Measurements from ENCODE around the gene CCDC148. TPM values are rescaled to one million over a fixed set of nuclear protein-coding genes. Genes with fewer than 3 reads are reported as not detected.

CCDC148 gene
- total RNA-seq, 2 experiments from 2014 or later, result not detected

DNA sequence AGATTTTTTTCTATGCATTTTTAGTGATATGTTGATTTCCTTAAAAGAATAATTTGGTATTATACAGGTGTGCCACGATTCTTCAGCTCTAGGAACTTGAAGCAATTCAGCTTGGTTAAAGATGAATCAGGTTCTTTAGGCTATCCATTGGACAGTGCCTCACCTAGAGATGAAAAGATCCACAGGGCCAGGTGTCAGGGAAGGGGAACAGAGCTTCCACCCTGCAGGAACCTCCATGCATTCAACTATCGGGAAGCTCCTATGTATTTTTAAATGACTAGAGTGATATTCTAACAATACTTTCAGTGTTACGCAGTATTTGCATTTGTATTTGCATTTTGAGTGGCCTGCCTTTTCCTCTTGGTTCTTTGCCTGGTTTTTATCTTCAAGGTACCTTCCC is 40.4 kb upstream of the CCDC148 start:
- POLR2A ChIA-PET, result no interaction called here
- no peak for DNase-seq
- H3K4me1 Mint-ChIP-seq (ENCODE audit: low read depth), result peaks cover 1% of the 10 kb centered on the region
- TF ChIP-seq, protein P1, sequence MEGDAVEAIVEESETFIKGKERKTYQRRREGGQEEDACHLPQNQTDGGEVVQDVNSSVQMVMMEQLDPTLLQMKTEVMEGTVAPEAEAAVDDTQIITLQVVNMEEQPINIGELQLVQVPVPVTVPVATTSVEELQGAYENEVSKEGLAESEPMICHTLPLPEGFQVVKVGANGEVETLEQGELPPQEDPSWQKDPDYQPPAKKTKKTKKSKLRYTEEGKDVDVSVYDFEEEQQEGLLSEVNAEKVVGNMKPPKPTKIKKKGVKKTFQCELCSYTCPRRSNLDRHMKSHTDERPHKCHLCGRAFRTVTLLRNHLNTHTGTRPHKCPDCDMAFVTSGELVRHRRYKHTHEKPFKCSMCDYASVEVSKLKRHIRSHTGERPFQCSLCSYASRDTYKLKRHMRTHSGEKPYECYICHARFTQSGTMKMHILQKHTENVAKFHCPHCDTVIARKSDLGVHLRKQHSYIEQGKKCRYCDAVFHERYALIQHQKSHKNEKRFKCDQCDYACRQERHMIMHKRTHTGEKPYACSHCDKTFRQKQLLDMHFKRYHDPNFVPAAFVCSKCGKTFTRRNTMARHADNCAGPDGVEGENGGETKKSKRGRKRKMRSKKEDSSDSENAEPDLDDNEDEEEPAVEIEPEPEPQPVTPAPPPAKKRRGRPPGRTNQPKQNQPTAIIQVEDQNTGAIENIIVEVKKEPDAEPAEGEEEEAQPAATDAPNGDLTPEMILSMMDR (IDR thresholded peaks at IDR 0.05), result no peak
- peaks cover 5% of the 10 kb centered on the region for H3K36me3 Mint-ChIP-seq (ENCODE audit: low read depth)
- CTCF ChIA-PET, result no interaction called here
- H3K27ac Mint-ChIP-seq, result no peak overlapping the region
- no peak for ATAC-seq
- no peaks in the 10 kb centered on the region for H3K9me3 Mint-ChIP-seq
- H3K4me3 Mint-ChIP-seq, result no peak overlapping the region
- H3K27me3 Mint-ChIP-seq, result no peaks in the 10 kb centered on the region
- intact Hi-C loops (cut with micrococcal nuclease), result no loop called here

DNA sequence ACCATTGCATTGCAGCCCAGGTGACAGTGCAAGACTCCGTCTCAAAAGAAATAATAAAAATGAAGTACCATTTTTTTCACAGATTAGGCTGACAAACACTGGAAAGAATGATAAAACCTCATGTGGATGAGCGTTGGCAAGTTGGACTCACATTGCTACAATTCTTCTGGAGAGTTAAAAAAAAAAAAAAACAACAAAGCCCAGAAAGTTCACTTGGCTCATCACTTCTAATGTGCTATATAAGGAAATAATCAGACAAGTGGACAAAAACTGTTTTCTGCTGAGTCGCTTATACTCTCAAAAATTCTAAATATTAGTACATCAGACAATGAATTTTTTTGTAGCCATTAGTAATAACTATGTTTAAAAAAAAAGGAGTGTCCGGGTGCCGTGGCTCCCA is 38.6 kb upstream of the CCDC148 start:
- peaks cover 1% of the 10 kb centered on the region for H3K4me1 Mint-ChIP-seq (ENCODE audit: low read depth)
- POLR2A ChIA-PET, result no interaction called here
- no peak overlapping the region for H3K4me3 Mint-ChIP-seq
- TF ChIP-seq, protein P1 (IDR thresholded peaks at IDR 0.05), result no peak
- no peak overlapping the region for H3K27ac Mint-ChIP-seq
- ATAC-seq (no peak), DNase-seq (no peak)
- intact Hi-C loops (cut with micrococcal nuclease), result no loop called here
- H3K27me3 Mint-ChIP-seq, result no peaks in the 10 kb centered on the region
- peaks cover 5% of the 10 kb centered on the region for H3K36me3 Mint-ChIP-seq (ENCODE audit: low read depth)
- CTCF ChIA-PET, result no interaction called here
- H3K9me3 Mint-ChIP-seq, result no peaks in the 10 kb centered on the region

DNA sequence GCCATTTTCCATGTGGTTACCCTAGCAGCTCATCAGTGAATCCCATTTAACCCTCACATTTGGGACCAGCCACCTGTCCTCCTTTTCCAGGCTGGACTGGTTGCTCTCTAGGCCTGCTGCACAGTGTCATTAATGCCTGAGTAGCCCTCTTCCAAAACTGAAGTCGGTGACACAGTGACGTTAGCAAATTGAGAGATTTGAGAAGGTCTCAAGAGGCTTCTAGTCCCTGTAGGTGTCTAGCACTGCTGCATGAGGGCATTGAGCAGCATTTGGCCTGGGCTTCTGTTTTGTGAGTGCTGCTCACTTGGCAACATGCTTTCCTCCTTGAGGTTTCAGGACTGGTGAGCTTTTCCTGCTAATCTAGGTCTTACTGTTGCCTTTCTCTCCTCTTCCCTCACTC is 36.9 kb upstream of the CCDC148 start:
- Mint-ChIP-seq H3K36me3 (ENCODE audit: low read depth) (peaks cover 1% of the 10 kb centered on the region), H3K27ac (no peak overlapping the region), H3K4me1 (ENCODE audit: low read depth) (peaks cover 1% of the 10 kb centered on the region), H3K27me3 (no peaks in the 10 kb centered on the region), H3K9me3 (no peaks in the 10 kb centered on the region), H3K4me3 (no peak overlapping the region)
- DNase-seq (no peak), ATAC-seq (no peak)
- CTCF ChIA-PET, result interaction anchor here (1.3 kb wide), 1 partner anchor 28 kb away, joined by 3 read pairs; no protein-coding TSS in a partner anchor
- TF ChIP-seq, protein P1 (IDR thresholded peaks at IDR 0.05), result no peak
- intact Hi-C loops (cut with micrococcal nuclease), result no loop called here
- POLR2A ChIA-PET, result no interaction called here

DNA sequence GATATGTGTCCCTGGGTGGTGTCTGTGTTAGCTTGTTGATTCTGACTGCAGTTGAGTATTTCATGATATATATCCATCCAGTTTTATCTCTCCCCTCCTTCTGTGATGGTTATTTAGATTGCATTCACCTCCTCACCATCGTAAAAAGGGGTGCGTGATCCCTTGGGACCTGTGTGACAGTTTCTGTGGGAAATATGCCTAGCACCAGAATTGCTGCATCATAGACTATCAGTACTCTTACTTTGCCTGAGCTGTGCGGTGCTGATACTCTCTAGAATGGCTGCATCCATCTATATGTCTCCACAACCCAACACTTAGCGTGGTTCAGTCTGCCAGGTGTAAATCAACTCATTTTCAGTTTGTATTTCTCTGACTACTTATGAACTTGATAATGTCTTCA is 34.5 kb upstream of the CCDC148 start:
- H3K4me3 Mint-ChIP-seq, result no peak overlapping the region
- ChIA-PET CTCF (no interaction called here), POLR2A (interaction anchor here (0.6 kb wide), 1 partner anchor 24 kb away, joined by 3 read pairs; no protein-coding TSS in a partner anchor)
- ATAC-seq (no peak), DNase-seq (no peak)
- no peaks in the 10 kb centered on the region for H3K27me3 Mint-ChIP-seq
- H3K27ac Mint-ChIP-seq, result no peak overlapping the region
- TF ChIP-seq, protein P1 (IDR thresholded peaks at IDR 0.05), result no peak
- H3K4me1 Mint-ChIP-seq (ENCODE audit: low read depth), result peaks cover 7% of the 10 kb centered on the region
- intact Hi-C loops (cut with micrococcal nuclease), result no loop called here
- no peaks in the 10 kb centered on the region for H3K9me3 Mint-ChIP-seq
- H3K36me3 Mint-ChIP-seq (ENCODE audit: low read depth), result no peaks in the 10 kb centered on the region

DNA sequence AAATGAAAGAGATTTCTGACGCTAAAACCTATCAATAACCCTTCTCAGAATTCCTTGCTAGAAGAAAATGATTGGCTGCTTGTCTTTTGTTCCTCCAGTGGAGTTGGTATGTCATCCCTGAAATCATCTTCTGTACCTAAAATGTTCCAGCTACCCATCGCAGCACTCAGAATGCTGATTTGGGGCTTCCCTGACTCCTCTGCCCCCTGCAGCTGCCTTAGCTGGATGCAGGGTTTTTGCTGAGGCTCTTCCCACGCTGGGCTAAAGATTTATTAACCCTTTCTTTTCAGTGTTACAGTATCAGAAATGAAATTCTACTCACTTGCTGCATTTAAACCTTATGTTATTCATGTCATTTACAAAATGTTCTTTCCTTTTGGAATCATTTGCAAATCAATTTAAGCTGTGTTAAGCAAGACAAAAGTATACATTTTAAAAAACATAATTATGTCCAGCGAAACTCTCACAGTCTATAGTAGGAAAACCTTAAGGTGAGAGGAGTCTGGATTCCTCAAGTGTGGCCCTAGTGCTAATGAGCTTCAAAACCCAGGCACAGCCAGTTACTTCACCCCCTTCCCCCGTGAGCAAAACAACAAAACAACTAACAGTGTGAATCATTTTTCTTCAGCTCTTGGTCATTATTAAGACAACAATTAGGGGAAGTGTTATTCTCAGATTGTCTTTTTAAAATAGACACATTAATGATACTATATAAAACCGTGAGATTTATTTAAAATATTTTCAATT is 33.0 kb upstream of the CCDC148 start:
- intact Hi-C loops (cut with micrococcal nuclease), result no loop called here
- ChIA-PET POLR2A (interaction anchor here (0.6 kb wide), 1 partner anchor 34 kb away, joined by 3 read pairs; no protein-coding TSS in a partner anchor), CTCF (no interaction called here)
- Mint-ChIP-seq H3K4me3 (no peak overlapping the region), H3K27me3 (no peaks in the 10 kb centered on the region), H3K9me3 (no peaks in the 10 kb centered on the region), H3K4me1 (ENCODE audit: low read depth) (peaks cover 15% of the 10 kb centered on the region), H3K36me3 (ENCODE audit: low read depth) (no peaks in the 10 kb centered on the region), H3K27ac (no peak overlapping the region)
- ATAC-seq, result no peak
- no peak for DNase-seq
- TF ChIP-seq, protein P1 (IDR thresholded peaks at IDR 0.05), result no peak

Measured in activated CD8-positive, alpha-beta T cell treated with anti-CD3 and anti-CD28 coated beads for 36 hours (primary cell).